A549 (cell line): ENCODE data around the gene XPNPEP3.

Source experiments
- CTCF ChIP-seq: fragments of >200 bp; sonication (Bioruptor Twin); formaldehyde crosslinking; IDR thresholded peaks from 3 replicates; pipeline ENCODE4 v1.5.1; 2016
- JUN ChIP-seq, 2 experiments: fragments of >200 bp; sonication (Bioruptor Twin); formaldehyde crosslinking; IDR thresholded peaks; 2 replicates in 1 of 2; 3 replicates in 1 of 2; pipeline ENCODE4 v1.6.1; 2016 to 2017
- RARB ChIP-seq: fragments of 250-450 bp; sonication (Bioruptor Pico); IDR thresholded peaks from 2 replicates; pipeline ENCODE4 v1.8.0; 2021; ENCODE audit warnings: mild to moderate bottlenecking, moderate library complexity
- SMC3 ChIP-seq: fragments of >200 bp; sonication (Bioruptor Twin); formaldehyde crosslinking; IDR thresholded peaks from 3 replicates; pipeline ENCODE4 v1.6.1; 2018; ENCODE audit warnings: inconsistent platforms
- TP53 ChIP-seq: fragments of 250-450 bp; sonication (Bioruptor Pico); IDR thresholded peaks from 2 replicates; pipeline ENCODE4 v1.5.0; 2021; ENCODE audit warnings: mild to moderate bottlenecking, moderate library complexity

GRCh38 chr22:40955571-40955970 lies 98.6 kb downstream of the XPNPEP3 start:
- TF ChIP-seq JUN (IDR thresholded peaks at IDR 0.05) = no peak
- TF ChIP-seq RARB (CRISPR knock-in tag) = no peak
- no peak for TF ChIP-seq CTCF
- TF ChIP-seq TP53 (CRISPR knock-in tag) = no peak
- TF ChIP-seq SMC3 = no peak
